Measurements from ENCODE around the gene SRSF11. TPM values are rescaled to one million over a fixed set of nuclear protein-coding genes. Genes with fewer than 3 reads are reported as not detected.

SRSF11 gene
- total and polyA plus RNA-seq, 2 donors (not counting 1 experiment from before 2014, with no cell fraction given) = 243 to 333 TPM

DNA sequence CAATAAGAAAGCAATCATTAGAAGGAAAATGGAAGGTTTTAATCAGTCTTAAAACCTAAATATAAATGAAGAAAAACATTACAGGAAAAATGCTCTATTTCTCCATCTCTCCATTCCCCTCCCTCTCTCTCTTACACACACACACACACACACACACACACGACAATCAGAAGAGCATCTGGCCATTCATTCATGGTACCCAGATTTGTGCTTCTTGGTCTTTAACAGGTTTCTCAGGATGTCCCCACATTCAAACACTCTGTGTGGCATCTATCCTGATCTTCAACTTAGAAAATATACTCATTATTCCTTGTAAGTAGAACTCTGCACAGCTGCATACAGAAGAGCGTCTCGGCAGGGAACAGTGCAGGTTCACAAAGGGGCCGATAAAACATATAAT lies 16.6 kb upstream of the SRSF11 start:
- Histone ChIP-seq H3K4me2 (replicated peaks; ENCODE audit: low read depth, low read length, poor library complexity, severe bottlenecking) (peak overlapping the region; percentile 80), H2AFZ (ENCODE audit: insufficient read depth, low read depth, low read length, poor library complexity, severe bottlenecking) (peak overlapping the region; percentile 81), H3K9me3 (ENCODE audit: control extremely low read depth in 1 of 3, control insufficient read depth in 2 of 3, insufficient read depth in 1 of 3, low read length in 2 of 3) (no peaks in the 10 kb centered on the region), H3K27me3 (replicated peaks in 1 of 4; ENCODE audit: control extremely low read depth in 1 of 4, control insufficient read depth in 3 of 4, insufficient read depth in 4 of 4, low read length in 3 of 4) (no peaks in the 10 kb centered on the region), H3K9ac (ENCODE audit: low read length) (peak overlapping the region; percentile 83), H3K4me1 (ENCODE audit: control insufficient read depth in 2 of 2, insufficient read depth in 2 of 2, low read length in 2 of 2) (peaks cover 18 to 30% of the 10 kb centered on the region in 2 donors), H4K20me1 (ENCODE audit: control insufficient read depth, insufficient read depth, low read length, poor library complexity, severe bottlenecking) (no peaks in the 10 kb centered on the region), H3K4me3 (ENCODE audit: control extremely low read depth in 1 of 5, extremely low read depth in 1 of 5, insufficient read depth in 1 of 5, low read depth in 2 of 5, low read length in 4 of 5) (peak overlapping the region; percentile 63 to 93 (median 91)), H3K36me3 (replicated peaks in 1 of 2; ENCODE audit: control extremely low read depth in 1 of 2, control insufficient read depth in 1 of 2, extremely low read depth in 1 of 2, insufficient read depth in 2 of 2, low read length in 1 of 2) (no peaks in the 10 kb centered on the region), H3K27ac (ENCODE audit: low read length in 2 of 2) (peak overlapping the region in 1 of 2 donors; percentile 92), H3K79me2 (ENCODE audit: control insufficient read depth, insufficient read depth, low read length) (peaks cover 89% of the 10 kb centered on the region)
- Mint-ChIP-seq H3K27ac (peak overlapping the region; percentile 98), H3K4me3 (peak overlapping the region; percentile 98), H3K9me3 (ENCODE audit: insufficient read depth) (no peaks in the 10 kb centered on the region), H3K4me1 (peaks cover 63% of the 10 kb centered on the region), H3K27me3 (no peaks in the 10 kb centered on the region)
- ATAC-seq (ENCODE audit: low read depth) = no peak
- WGBS (ENCODE audit: insufficient coverage) = 0% methylated on average over 1 of the region's 4 CpGs
- TF ChIP-seq, protein P1, sequence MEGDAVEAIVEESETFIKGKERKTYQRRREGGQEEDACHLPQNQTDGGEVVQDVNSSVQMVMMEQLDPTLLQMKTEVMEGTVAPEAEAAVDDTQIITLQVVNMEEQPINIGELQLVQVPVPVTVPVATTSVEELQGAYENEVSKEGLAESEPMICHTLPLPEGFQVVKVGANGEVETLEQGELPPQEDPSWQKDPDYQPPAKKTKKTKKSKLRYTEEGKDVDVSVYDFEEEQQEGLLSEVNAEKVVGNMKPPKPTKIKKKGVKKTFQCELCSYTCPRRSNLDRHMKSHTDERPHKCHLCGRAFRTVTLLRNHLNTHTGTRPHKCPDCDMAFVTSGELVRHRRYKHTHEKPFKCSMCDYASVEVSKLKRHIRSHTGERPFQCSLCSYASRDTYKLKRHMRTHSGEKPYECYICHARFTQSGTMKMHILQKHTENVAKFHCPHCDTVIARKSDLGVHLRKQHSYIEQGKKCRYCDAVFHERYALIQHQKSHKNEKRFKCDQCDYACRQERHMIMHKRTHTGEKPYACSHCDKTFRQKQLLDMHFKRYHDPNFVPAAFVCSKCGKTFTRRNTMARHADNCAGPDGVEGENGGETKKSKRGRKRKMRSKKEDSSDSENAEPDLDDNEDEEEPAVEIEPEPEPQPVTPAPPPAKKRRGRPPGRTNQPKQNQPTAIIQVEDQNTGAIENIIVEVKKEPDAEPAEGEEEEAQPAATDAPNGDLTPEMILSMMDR (IDR thresholded peaks at IDR 0.05) = no peak
- no peak for TF ChIP-seq EZH2 (IDR thresholded peaks at IDR 0.05; ENCODE audit: borderline replicate concordance, insufficient read depth, low read depth, low read length, poor library complexity, severe bottlenecking)
- ChIA-PET CTCF (interaction anchor here (2.3 to 2.6 kb wide), 2 partner anchors 17 to 876 kb away, joined by 11 to 12 read pairs; partner anchors contain the start of genes SRSF11 and ZRANB2), POLR2A (interaction anchor here (2.6 kb wide), 1 partner anchor 876 kb away, joined by 11 read pairs; the partner anchor contains the start of gene ZRANB2)
- intact Hi-C loops (cut with micrococcal nuclease) = no loop called here
- DNase-seq = no peak

DNA sequence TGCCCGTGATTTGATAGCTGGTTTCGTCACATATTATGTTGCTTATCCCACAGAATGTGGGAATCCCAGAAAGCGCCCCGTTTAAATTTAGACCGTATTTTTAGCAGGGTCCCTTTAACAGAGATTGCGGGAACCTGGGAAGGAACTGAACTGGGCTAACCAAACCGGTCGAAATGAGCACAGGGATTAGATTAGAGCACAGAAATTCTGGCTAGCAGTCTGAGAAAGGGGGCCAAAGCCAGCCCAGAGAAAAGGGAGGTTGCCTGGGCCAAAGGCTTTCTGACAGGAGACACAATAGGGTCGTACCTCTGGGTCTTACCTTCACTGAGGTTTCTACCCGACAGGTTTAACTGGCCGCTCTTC lies 16.1 kb upstream of the SRSF11 start:
- peak; percentile 32 for ATAC-seq (ENCODE audit: low read depth)
- intact Hi-C loops (cut with micrococcal nuclease) = loop anchor here (1.0 kb wide), 4 partner anchors 16 to 876 kb away; partner anchors contain the start of genes ANKRD13C, CTH, SRSF11 and ZRANB2
- H3K4me1 Mint-ChIP-seq = peaks cover 66% of the 10 kb centered on the region
- H3K79me2 ChIP-seq (ENCODE audit: control insufficient read depth, insufficient read depth, low read length) = peaks cover 89% of the 10 kb centered on the region
- no peaks in the 10 kb centered on the region for H3K9me3 ChIP-seq (ENCODE audit: control extremely low read depth in 1 of 3, control insufficient read depth in 2 of 3, insufficient read depth in 1 of 3, low read length in 2 of 3)
- ChIA-PET POLR2A (interaction anchor here (1.2 to 2.6 kb wide), 3 partner anchors 16 to 876 kb away, joined by 5 to 14 read pairs (median 11); partner anchors contain the start of genes CTH, SRSF11 and ZRANB2), CTCF (interaction anchor here (2.3 to 2.6 kb wide), 2 partner anchors 16 to 876 kb away, joined by 11 to 12 read pairs; partner anchors contain the start of genes SRSF11 and ZRANB2)
- no peak for DNase-seq
- peak overlapping the region; percentile 80 for H3K4me2 ChIP-seq (replicated peaks; ENCODE audit: low read depth, low read length, poor library complexity, severe bottlenecking)
- peak overlapping the region; percentile 98 for H3K27ac Mint-ChIP-seq
- peak overlapping the region; percentile 63 to 93 (median 91) for H3K4me3 ChIP-seq (ENCODE audit: control extremely low read depth in 1 of 5, extremely low read depth in 1 of 5, insufficient read depth in 1 of 5, low read depth in 2 of 5, low read length in 4 of 5)
- H3K4me3 Mint-ChIP-seq = peak overlapping the region; percentile 98
- H3K27me3 Mint-ChIP-seq = no peaks in the 10 kb centered on the region
- peaks cover 18 to 30% of the 10 kb centered on the region in 2 donors for H3K4me1 ChIP-seq (ENCODE audit: control insufficient read depth in 2 of 2, insufficient read depth in 2 of 2, low read length in 2 of 2)
- H3K9me3 Mint-ChIP-seq (ENCODE audit: insufficient read depth) = no peaks in the 10 kb centered on the region
- H3K27ac ChIP-seq (ENCODE audit: low read length in 2 of 2) = peak overlapping the region; percentile 86 to 92
- H4K20me1 ChIP-seq (ENCODE audit: control insufficient read depth, insufficient read depth, low read length, poor library complexity, severe bottlenecking) = peaks cover 2% of the 10 kb centered on the region
- peak overlapping the region; percentile 83 for H3K9ac ChIP-seq (ENCODE audit: low read length)
- no peaks in the 10 kb centered on the region for H3K27me3 ChIP-seq (replicated peaks in 1 of 4; ENCODE audit: control extremely low read depth in 1 of 4, control insufficient read depth in 3 of 4, insufficient read depth in 4 of 4, low read length in 3 of 4)
- H2AFZ ChIP-seq (ENCODE audit: insufficient read depth, low read depth, low read length, poor library complexity, severe bottlenecking) = peak overlapping the region; percentile 81
- 0% methylated on average over 11 of the region's 11 CpGs for WGBS (ENCODE audit: insufficient coverage)
- TF ChIP-seq EZH2 (IDR thresholded peaks at IDR 0.05; ENCODE audit: borderline replicate concordance, insufficient read depth, low read depth, low read length, poor library complexity, severe bottlenecking) = no peak
- TF ChIP-seq, protein P1 (IDR thresholded peaks at IDR 0.05) = no peak
- H3K36me3 ChIP-seq (replicated peaks in 1 of 2; ENCODE audit: control extremely low read depth in 1 of 2, control insufficient read depth in 1 of 2, extremely low read depth in 1 of 2, insufficient read depth in 2 of 2, low read length in 1 of 2) = peaks cover 0 to 3% of the 10 kb centered on the region in 2 experiments
